OCI-LY7 (cell line): Measurements from ENCODE around the gene NT5M. TPM values are rescaled to one million over a fixed set of nuclear protein-coding genes. Genes with fewer than 3 reads are reported as not detected.
"Not testable (repeated sequence)": the region's sequence is repeated elsewhere in the genome, so short reads cannot be mapped to it uniquely, and the experiment has no call there.

Experiments
- BruUV-seq: library from RNA; stranded (reverse); fragments of 400-500 nt; replicated peaks from 2 replicates; lab custom pipeline; 2021; lab: Mats Ljungman, UMichigan
- CTCF ChIA-PET: fragments of 300-600 bp; sonication (Branson Sonifier 250); formaldehyde crosslinking; loops from one replicate; lab custom pipeline; 2022; ENCODE audit warnings: antibody characterized with exemption; ENCODE audit not compliant: unreplicated experiment; lab: Charles Lee
- POLR2A ChIA-PET: fragments of 300-600 bp; sonication (Branson Sonifier 250); formaldehyde crosslinking; loops from one replicate; lab custom pipeline; 2022; ENCODE audit warnings: antibody characterized with exemption; lab: Charles Lee
- DNase-seq: peaks from one replicate; pipeline ENCODE4 v3.0.0-alpha.2; 2015; ENCODE audit warnings: low spot score
- H2AFZ ChIP-seq: fragments of 200-600 bp; sonication (generic), shearing (Covaris generic); 2 replicates; pipeline ENCODE4 v1.6.1; 2014; ENCODE audit warnings: mild to moderate bottlenecking, antibody characterized with exemption, low read length, moderate library complexity
- H3K27ac ChIP-seq: fragments of 200-600 bp; sonication (generic); 2 replicates; pipeline ENCODE4 v1.5.1; 2014; ENCODE audit warnings: mixed run types, low read depth, mild to moderate bottlenecking, moderate library complexity, low read length, inconsistent platforms; ENCODE audit not compliant: poor library complexity, severe bottlenecking
- H3K36me3 ChIP-seq: fragments of 200-600 bp; sonication (generic); 2 replicates; pipeline ENCODE4 v1.6.1; 2014; ENCODE audit warnings: mild to moderate bottlenecking, antibody characterized with exemption, low read length, moderate library complexity, mixed read lengths; ENCODE audit not compliant: insufficient read depth
- H3K4me1 ChIP-seq: fragments of 200-600 bp; sonication (generic); 2 replicates; pipeline ENCODE4 v1.5.1; 2014; ENCODE audit warnings: mild to moderate bottlenecking, low read length; ENCODE audit not compliant: insufficient read depth, poor library complexity, severe bottlenecking
- H3K4me2 ChIP-seq: fragments of 200-600 bp; sonication (generic); 2 replicates; pipeline ENCODE4 v1.6.1; 2014; ENCODE audit warnings: mild to moderate bottlenecking, low read length
- H3K4me3 ChIP-seq: fragments of 200-600 bp; sonication (generic); 2 replicates; pipeline ENCODE4 v1.5.1; 2014; ENCODE audit warnings: mild to moderate bottlenecking, low read depth, low read length; ENCODE audit not compliant: poor library complexity, severe bottlenecking
- H3K79me2 ChIP-seq: fragments of 200-600 bp; sonication (generic); 2 replicates; pipeline ENCODE4 v1.6.1; 2016; ENCODE audit warnings: low read depth, mild to moderate bottlenecking, low read length, moderate library complexity, mixed read lengths; ENCODE audit not compliant: insufficient read depth
- H3K9me2 ChIP-seq: fragments of 200-600 bp; sonication (generic); 2 replicates; pipeline ENCODE4 v1.6.1; 2016; ENCODE audit warnings: mild to moderate bottlenecking, low read length, mixed read lengths; ENCODE audit not compliant: insufficient read depth
- H3K9me3 ChIP-seq: fragments of 200-600 bp; sonication (generic); 2 replicates; pipeline ENCODE4 v1.6.1; 2014; ENCODE audit warnings: mild to moderate bottlenecking, mixed run types, low read length, mixed read lengths
- H4K20me1 ChIP-seq: fragments of 200-600 bp; sonication (generic); 2 replicates; pipeline ENCODE4 v1.6.1; 2014; ENCODE audit warnings: mild to moderate bottlenecking, antibody characterized with exemption, low read length, moderate library complexity, mixed read lengths; ENCODE audit not compliant: insufficient read depth
- EZH2phosphoT487 ChIP-seq: fragments of 200-600 bp; sonication (generic); IDR thresholded peaks from 2 replicates; pipeline ENCODE4 v1.6.1; 2018; ENCODE audit warnings: low read depth, borderline replicate concordance, mild to moderate bottlenecking, mixed run types, antibody characterized with exemption, low read length, moderate library complexity, mixed read lengths
- intact Hi-C: fragments of 100-400 bp; cut with micrococcal nuclease; formaldehyde crosslinking; loops from one replicate; pipeline ENCODE4 v1.10.0; 2022; ENCODE audit not compliant: unreplicated experiment
- total RNA-seq, 2 experiments: library from RNA; depleted of rRNA in 1 of 2; stranded (reverse); fragments of >200 nt in 1 of 2; shearing (Covaris generic) in 1 of 2; gene quantifications; 2 replicates each; pipeline ENCODE4 v1.2.3, GENCODE V29; 2014 to 2022
- TF ChIP-seq, protein P1 (sequence below): fragments of 200-600 bp; sonication (generic); conservative IDR thresholded peaks from 2 replicates; pipeline ENCODE4 v1.5.1; 2014; ENCODE audit warnings: mild to moderate bottlenecking, antibody characterized with exemption, low read length, moderate library complexity, mixed read lengths

Gene NT5M
- total RNA-seq, 2 experiments from 2014 or later = 8.2 to 14.0 TPM

- H3K9me3 ChIP-seq = no peaks in the 10 kb centered on the region
- no peaks in the 10 kb centered on the region for H3K79me2 ChIP-seq
- no TSS peak for BruUV-seq
- H3K27ac ChIP-seq = no peak overlapping the region
- no peak overlapping the region for H2AFZ ChIP-seq
- no peak overlapping the region for H3K4me3 ChIP-seq
- no peaks in the 10 kb centered on the region for H4K20me1 ChIP-seq
- intact Hi-C loops = no loop called here
- no peak overlapping the region for H3K4me2 ChIP-seq
- H3K4me1 ChIP-seq = no peaks in the 10 kb centered on the region
- ChIA-PET POLR2A (no interaction called here), CTCF (no interaction called here)
- peaks cover 94% of the 10 kb centered on the region for H3K36me3 ChIP-seq
- no peaks in the 10 kb centered on the region for H3K9me2 ChIP-seq
- TF ChIP-seq, protein P1, sequence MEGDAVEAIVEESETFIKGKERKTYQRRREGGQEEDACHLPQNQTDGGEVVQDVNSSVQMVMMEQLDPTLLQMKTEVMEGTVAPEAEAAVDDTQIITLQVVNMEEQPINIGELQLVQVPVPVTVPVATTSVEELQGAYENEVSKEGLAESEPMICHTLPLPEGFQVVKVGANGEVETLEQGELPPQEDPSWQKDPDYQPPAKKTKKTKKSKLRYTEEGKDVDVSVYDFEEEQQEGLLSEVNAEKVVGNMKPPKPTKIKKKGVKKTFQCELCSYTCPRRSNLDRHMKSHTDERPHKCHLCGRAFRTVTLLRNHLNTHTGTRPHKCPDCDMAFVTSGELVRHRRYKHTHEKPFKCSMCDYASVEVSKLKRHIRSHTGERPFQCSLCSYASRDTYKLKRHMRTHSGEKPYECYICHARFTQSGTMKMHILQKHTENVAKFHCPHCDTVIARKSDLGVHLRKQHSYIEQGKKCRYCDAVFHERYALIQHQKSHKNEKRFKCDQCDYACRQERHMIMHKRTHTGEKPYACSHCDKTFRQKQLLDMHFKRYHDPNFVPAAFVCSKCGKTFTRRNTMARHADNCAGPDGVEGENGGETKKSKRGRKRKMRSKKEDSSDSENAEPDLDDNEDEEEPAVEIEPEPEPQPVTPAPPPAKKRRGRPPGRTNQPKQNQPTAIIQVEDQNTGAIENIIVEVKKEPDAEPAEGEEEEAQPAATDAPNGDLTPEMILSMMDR = no peak
- TF ChIP-seq EZH2phosphoT487 = no peak
- DNase-seq = no peak
These were observed 49.1 kb upstream of the NT5M start for GRCh38 chr17:17254036-17254435.

DNA sequence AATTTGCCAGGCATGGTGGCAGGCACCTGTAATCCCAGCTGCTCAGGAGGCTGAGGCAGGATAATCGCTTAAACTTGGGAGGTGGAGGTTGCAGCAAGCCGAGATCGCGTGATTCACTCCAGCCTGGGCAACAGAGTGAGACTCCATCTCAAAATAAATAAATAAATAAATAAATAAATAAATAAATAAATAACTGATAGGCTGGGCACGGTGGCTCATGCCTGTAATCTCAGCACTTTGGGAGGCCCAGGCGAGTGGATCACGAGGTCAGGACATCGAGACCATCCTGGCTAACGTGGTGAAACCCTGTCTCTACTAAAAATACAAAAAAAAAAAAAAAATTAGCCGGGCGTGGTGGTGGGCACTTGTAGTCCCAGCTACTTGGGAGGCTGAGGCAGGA lies 47.5 kb upstream of the NT5M start:
- H4K20me1 ChIP-seq, H3K4me1 ChIP-seq, H2AFZ ChIP-seq, H3K9me2 ChIP-seq, H3K4me2 ChIP-seq, H3K79me2 ChIP-seq, intact Hi-C loops, H3K27ac ChIP-seq, BruUV-seq, H3K9me3 ChIP-seq, CTCF ChIA-PET, POLR2A ChIA-PET, H3K4me3 ChIP-seq, DNase-seq: not testable (repeated sequence)
- peaks cover 94% of the 10 kb centered on the region for H3K36me3 ChIP-seq

DNA sequence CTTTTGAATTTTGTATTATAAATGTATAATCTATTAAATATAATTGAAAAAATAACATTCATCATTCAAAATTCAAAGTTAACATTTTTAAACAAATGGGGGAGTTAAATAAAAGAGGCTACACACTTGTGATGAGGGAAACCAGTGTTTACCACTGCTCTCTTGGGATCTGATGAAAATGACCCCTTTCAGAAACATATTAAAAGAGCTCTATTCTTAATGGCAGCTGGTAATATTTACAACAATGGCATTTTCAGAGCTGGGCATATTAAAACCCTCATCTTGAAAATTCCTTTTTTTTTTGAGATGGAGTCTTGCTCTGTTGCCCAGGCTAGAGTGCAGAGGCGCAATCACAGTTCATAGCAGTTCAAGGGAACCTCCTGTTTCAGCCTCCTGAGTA lies 46.9 kb upstream of the NT5M start:
- Histone ChIP-seq H3K9me3 (no peaks in the 10 kb centered on the region), H3K9me2 (no peaks in the 10 kb centered on the region), H4K20me1 (no peaks in the 10 kb centered on the region), H3K4me2 (no peak overlapping the region), H3K79me2 (no peaks in the 10 kb centered on the region), H2AFZ (no peak overlapping the region), H3K27ac (no peak overlapping the region), H3K4me1 (no peaks in the 10 kb centered on the region), H3K4me3 (no peak overlapping the region), H3K36me3 (peaks cover 93% of the 10 kb centered on the region)
- ChIA-PET POLR2A (interaction anchor here (0.6 kb wide), 1 partner anchor 22 kb away, joined by 3 read pairs; no protein-coding TSS in a partner anchor), CTCF (no interaction called here)
- TF ChIP-seq EZH2phosphoT487 = no peak
- TF ChIP-seq, protein P1 = no peak
- no TSS peak for BruUV-seq
- DNase-seq = no peak
- intact Hi-C loops = no loop called here
